Measurements from ENCODE around the gene HSD3B7.

Gene HSD3B7

DNA sequence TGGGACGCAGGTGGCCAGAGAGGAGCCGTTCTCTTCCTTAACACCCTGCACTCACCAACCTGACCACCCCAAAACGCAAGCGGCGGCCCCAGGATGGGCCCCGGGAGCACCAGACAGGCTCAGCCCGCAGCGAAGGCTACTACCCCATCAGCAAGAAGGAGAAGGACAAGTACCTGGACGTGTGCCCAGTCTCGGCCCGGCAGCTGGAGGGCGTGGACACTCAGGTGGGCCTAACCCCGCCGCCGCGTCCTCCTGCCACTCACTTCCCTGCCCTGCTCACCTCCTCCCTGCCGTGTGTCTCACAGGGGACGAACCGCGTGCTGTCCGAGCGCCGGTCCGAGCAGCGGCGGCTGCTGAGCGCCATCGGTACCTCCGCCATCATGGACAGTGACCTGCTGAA, 4.6 kb upstream of the HSD3B7 start:
- in situ Hi-C loops (cut with HindIII; ENCODE audit: low sequenced_read_pairs): no loop called here
- no peak for DNase-seq (ENCODE audit: low read depth)
- no peak overlapping the region for H3K4me3 ChIP-seq (ENCODE audit: low read depth, low read length)
- TF ChIP-seq, protein P1, sequence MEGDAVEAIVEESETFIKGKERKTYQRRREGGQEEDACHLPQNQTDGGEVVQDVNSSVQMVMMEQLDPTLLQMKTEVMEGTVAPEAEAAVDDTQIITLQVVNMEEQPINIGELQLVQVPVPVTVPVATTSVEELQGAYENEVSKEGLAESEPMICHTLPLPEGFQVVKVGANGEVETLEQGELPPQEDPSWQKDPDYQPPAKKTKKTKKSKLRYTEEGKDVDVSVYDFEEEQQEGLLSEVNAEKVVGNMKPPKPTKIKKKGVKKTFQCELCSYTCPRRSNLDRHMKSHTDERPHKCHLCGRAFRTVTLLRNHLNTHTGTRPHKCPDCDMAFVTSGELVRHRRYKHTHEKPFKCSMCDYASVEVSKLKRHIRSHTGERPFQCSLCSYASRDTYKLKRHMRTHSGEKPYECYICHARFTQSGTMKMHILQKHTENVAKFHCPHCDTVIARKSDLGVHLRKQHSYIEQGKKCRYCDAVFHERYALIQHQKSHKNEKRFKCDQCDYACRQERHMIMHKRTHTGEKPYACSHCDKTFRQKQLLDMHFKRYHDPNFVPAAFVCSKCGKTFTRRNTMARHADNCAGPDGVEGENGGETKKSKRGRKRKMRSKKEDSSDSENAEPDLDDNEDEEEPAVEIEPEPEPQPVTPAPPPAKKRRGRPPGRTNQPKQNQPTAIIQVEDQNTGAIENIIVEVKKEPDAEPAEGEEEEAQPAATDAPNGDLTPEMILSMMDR (IDR thresholded peaks at IDR 0.05; ENCODE audit: low read depth, low read length, missing control alignments): no peak

DNA sequence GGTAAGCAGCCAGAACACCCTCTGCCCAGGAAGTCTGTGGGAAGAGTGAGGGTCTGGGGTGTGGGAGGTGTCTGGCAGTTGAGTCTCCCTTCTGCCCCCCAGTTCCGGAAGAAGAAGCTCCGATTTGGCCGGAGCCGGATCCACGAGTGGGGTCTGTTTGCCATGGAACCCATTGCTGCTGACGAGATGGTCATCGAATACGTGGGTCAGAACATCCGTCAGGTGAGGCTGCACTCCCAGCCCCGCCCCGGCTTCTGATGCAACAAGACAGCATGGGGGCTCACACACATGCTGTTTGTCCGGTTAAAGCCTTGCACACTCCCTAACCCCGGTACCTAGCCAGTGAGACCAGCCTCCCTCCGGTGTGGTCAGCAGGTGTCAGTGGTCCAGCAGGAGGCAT, 4.0 kb upstream of the HSD3B7 start:
- in situ Hi-C loops (cut with HindIII; ENCODE audit: low sequenced_read_pairs): no loop called here
- no peak overlapping the region for H3K4me3 ChIP-seq (ENCODE audit: low read depth, low read length)
- DNase-seq (ENCODE audit: low read depth): no peak
- TF ChIP-seq, protein P1 (IDR thresholded peaks at IDR 0.05; ENCODE audit: low read depth, low read length, missing control alignments): no peak

DNA sequence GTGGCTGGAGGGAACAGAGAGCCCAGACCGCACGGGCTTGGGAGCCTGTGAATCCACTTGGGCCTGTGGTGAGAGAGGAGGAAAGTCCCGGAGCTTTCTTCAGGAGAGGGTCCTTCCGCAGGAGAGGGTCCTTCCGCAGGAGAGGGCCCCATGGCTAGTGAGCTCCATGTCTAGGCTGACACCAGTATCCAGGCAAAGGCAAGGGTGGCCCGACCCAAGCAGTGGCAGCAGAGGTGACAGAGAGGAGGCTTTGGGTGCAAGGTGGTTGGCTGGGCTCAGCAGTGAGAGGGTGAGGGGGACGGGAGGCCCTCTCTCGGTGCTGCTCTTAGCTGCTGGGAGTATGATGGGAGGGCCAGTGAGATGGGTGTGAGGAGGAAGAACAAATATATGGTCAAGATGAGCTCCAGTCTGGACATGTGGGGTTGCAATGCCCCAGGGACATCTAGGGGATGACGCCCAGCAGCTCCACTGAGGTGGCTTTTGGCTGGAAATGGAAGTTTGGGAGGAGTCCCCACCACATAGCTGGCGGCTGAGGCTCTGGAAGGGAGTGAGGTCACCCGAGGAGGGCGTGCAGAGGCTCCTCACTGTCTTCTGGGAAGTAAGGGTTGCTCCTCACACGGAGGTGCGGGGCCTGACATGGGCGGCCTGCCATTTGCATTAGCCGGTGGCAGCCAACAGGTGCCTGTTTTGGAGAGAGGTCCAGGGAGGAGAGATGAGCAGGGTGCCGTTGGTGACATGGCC, 2.3 kb upstream of the HSD3B7 start:
- H3K4me3 ChIP-seq (ENCODE audit: low read depth, low read length): no peak overlapping the region
- DNase-seq (ENCODE audit: low read depth): no peak
- TF ChIP-seq, protein P1 (IDR thresholded peaks at IDR 0.05; ENCODE audit: low read depth, low read length, missing control alignments): no peak
- in situ Hi-C loops (cut with HindIII; ENCODE audit: low sequenced_read_pairs): no loop called here

DNA sequence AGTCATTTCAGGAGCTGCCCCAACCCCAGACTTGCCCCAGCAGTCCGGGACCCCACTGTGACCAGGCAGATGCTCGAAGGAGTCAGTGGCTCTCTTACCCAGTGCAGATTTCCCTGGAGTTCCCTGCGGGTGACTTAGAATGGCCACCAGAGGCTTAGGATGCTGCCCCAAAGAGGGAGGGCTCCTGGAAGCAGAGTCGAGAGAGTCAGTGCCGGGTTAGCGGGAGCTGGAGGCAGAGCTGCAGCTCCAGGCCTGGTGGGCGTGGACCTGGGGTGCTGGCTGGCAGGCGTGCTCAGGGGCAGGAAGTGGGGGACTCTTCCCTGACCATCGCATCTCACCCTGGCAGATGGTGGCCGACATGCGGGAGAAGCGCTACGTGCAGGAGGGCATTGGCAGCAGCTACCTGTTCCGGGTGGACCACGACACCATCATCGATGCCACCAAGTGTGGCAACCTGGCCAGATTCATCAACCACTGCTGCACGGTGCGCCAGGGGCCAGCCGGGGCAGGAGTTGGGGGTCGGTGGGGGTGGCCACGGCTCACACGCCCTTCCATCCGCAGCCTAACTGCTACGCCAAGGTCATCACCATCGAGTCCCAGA, 1.6 kb upstream of the HSD3B7 start:
- DNase-seq (ENCODE audit: low read depth): no peak
- in situ Hi-C loops (cut with HindIII; ENCODE audit: low sequenced_read_pairs): no loop called here

DNA sequence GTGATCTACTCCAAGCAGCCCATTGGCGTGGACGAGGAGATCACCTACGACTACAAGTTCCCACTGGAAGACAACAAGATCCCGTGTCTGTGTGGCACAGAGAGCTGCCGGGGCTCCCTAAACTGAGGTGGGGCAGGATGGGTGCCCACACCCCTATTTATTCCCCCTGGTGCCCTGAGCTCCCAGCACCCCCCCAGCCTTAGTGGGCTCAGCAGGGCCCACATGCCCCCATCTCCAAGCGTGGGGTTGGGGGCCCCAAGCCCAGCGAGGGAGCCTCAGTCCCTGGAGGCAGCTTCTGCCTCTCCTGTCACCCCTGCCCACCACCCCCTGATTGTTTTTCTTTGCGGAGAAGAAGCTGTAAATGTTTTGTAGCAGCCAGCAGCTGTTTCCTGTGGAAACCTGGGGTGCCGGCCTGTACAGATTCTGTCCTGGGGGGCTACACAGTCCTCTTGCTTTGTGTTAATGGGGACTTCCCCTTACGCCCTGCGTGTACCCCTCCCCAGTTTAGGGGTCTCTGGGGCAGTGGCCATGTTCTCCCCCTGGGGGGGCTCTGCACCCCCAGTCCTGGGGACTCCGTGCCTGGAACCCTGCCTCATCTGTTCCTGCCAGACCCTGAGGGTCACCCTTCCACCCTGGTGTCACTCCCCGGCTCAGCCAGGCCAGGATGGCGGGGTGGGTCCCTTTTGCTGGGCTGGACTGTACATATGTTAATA, 953 bp upstream of the HSD3B7 start:
- no peak for DNase-seq (ENCODE audit: low read depth)
- in situ Hi-C loops (cut with HindIII; ENCODE audit: low sequenced_read_pairs): no loop called here
- TF ChIP-seq, protein P1 (IDR thresholded peaks at IDR 0.05; ENCODE audit: low read depth, low read length, missing control alignments): no peak
- H3K4me3 ChIP-seq (ENCODE audit: low read depth, low read length): no peak overlapping the region

More for the DNA sequence above, 1.6 kb upstream of the HSD3B7 start:
- TF ChIP-seq, protein P1 (IDR thresholded peaks at IDR 0.05; ENCODE audit: low read depth, low read length, missing control alignments): no peak
- H3K4me3 ChIP-seq (ENCODE audit: low read depth, low read length): no peak overlapping the region

GRCh38 chr16:30985401-30986128, 558 bp downstream of the HSD3B7 start:
- peak overlapping the region; percentile 33 for H3K4me3 ChIP-seq (ENCODE audit: low read depth, low read length)
- in situ Hi-C loops (cut with HindIII; ENCODE audit: low sequenced_read_pairs): no loop called here
- no peak for DNase-seq (ENCODE audit: low read depth)
- TF ChIP-seq, protein P1 (IDR thresholded peaks at IDR 0.05; ENCODE audit: low read depth, low read length, missing control alignments): no peak

Data from astrocyte of the cerebellum (primary cell).